8988T (cell line): ENCODE results near the gene LRRC4B.
A peak's percentile ranks its signal among the peaks of the same experiment; 100 is the strongest.
"Not testable (repeated sequence)": the region's sequence is repeated elsewhere in the genome, so short reads cannot be mapped to it uniquely, and the experiment has no call there.

Source experiments
- DNase-seq: peaks from one replicate; pipeline ENCODE4 v3.0.0; 2011

The LRRC4B gene

GRCh38 chr19:50551034-50551714, 17.1 kb downstream of the LRRC4B start:
- no peak for DNase-seq

GRCh38 chr19:50550594-50550966, 17.7 kb downstream of the LRRC4B start:
- DNase-seq, result no peak

DNA sequence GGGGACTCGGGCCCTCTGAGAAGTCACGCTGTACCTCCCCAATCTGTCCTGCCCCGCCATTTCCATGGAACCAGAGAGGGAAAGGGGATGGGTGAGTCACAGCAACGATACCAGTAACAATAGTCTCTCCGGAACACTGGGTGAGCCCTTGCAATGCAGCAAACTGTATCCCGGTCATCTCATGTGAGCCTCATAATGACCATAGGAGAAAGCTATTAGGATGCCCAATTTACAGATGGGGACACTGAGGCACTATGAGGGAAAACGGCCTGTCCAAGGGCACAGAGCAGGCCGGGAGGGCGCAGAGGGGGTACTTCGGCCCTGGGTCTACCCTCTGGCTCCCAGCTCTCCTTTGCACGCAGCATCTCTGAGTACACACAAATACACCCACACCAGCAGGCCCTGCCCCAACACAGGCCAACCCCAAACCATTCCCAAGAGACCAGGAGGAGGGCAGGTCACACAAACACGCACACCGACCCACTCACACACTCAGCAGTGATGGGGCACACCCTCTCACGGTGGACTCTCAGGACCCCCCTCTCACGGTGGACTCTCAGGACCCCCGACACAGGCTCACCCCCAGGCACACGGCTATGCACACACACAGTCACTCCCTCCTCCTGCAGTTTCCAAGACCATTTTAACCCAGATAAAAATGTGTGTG, 18.2 kb downstream of the LRRC4B start:
- DNase-seq, result no peak

GRCh38 chr19:50549059-50549926, 18.9 kb downstream of the LRRC4B start:
- DNase-seq, result no peak

GRCh38 chr19:50548191-50549058, 19.8 kb downstream of the LRRC4B start:
- DNase-seq, result no peak

GRCh38 chr19:50547385-50548190, 20.6 kb downstream of the LRRC4B start:
- DNase-seq, result no peak

DNA sequence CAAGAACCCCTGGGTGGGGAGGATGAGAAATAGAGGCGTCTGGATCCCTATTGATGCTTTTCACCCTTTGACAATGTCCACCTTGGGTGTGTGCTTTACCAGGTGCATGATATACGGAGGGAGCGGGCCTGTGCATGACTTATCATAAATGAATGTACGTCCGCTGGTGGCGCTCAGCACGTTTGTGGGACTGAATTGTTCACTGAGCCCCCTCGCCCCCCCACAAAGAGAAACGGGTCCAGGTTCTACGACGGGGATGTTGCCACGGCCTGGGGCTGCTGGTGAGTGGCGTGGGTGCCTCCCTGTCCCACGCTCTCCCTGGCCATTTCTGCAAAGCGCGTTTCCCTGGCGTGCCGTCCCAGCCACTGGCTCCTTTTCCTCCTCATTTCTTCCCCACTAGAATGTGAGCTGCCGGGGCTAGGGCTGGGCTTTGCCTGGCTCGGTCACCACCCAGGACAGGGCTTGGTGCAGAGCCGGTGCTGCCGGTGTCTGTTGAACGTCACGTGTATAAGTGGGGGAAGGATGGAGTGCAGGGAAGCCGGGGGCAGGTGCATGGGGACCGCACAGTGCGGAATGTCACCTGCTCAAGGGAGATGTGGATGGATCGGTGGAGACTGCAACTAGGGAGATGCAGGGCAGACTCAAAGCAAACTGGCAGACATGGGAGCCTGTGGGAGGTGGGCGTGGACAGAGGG, 21.6 kb downstream of the LRRC4B start:
- DNase-seq, result no peak

- DNase-seq, result no peak
Observed at GRCh38 chr19:50542943-50543342, 25.3 kb downstream of the LRRC4B start.

GRCh38 chr19:50537769-50538230, 30.4 kb downstream of the LRRC4B start:
- peak; percentile 80 for DNase-seq

DNA sequence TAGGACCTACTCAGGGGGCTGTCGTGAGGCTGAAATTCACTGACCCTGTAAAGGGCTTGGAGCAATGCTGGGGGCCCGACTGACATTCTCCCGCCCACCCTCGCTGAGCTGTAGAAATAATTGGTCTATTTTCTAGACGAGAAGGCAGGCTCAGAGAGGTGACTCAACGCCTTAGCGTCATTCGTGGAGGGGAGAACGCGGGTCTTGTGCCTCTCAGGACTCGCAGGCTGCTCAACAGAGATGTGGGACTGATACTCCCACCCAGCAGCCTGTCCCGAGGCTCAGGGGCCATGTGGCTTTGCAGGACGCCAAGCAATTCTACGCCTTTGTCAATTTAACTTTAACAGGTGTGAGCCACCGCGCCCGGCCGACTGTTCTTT, 30.9 kb downstream of the LRRC4B start:
- no peak for DNase-seq

- no peak for DNase-seq
Observed at GRCh38 chr19:50536662-50537305, 31.5 kb downstream of the LRRC4B start.

GRCh38 chr19:50535672-50536187, 32.5 kb downstream of the LRRC4B start:
- DNase-seq, result no peak

- no peak for DNase-seq
Observed at GRCh38 chr19:50534478-50534877, 33.8 kb downstream of the LRRC4B start.

- no peak for DNase-seq
Observed at GRCh38 chr19:50532952-50533351, 35.3 kb downstream of the LRRC4B start.

DNA sequence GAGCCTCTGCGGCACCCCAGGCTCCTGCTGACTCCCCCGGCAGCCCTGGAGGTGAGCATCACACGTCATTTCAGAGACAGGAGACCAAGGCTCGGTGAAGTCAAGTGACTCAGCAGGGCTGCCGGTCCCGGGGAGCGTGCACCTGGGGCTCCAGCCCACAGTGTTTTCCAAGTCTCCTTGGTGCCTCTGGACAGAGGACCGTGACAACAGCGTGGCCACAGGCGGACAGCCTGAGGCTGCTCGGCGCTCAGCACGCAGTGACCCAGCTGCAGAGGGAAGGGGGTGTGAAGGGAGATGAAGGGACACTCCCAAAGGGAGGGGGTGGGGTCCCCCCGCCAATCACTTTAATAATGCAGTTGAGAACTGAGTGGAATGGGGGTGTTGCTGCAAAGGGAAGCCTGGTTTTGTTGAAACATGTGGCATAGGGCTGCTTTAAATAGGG, 37.0 kb downstream of the LRRC4B start:
- DNase-seq, result no peak

DNA sequence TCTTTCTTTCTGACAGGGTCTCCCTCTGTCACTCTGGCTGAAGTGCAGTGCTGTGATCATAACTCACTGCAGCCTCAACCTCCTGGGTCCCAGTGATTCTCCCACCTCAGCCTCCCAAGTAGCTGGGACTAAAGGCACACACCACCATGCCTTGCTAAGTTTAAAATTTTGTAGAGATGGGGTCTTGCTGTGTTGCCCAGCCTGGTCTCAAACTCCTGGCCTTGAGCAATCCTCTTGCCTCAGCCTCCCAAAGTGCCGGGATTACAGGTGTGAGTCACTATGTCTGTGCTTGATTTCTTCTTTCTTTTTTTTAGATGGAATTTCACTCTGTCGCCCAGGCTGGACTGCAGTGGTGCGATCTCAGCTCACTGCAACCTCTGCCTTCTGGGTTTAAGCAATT, 40.2 kb downstream of the LRRC4B start:
- not testable (repeated sequence) for DNase-seq

GRCh38 chr19:50522881-50523280, 45.4 kb downstream of the LRRC4B start:
- no peak for DNase-seq

DNA sequence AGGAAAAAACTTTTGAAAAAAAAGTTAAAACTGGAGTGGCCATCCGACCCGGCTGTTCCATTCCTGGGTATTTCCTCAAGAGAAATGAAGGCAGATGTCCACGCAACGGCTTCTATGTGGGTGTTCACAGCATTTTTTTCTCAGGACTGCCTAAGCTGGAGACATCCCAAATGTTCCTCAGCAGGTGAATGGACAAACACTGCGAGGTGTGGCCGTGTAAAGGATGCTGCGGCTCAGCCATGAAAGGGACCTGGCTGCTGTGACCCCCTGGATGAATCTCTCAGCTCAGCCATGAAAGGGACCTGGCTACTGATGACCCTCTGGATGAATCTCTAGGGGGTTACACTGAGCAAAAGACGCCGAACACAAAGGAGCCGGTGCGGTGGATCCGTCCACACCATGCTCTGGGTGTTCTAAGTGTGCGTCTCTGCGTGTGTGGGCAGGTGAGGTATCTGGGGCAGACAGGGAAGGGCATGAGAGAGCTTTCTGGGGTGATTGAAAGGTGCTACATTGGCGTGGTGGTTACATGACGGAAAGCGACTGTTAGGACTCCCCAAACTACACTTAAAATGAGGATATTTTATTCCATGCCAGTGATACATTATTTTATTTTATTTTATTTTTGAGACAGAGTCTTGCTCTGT, 47.3 kb downstream of the LRRC4B start:
- DNase-seq, result no peak

GRCh38 chr19:50519006-50519575, 49.1 kb downstream of the LRRC4B start:
- DNase-seq, result no peak
